ENCODE measurements around the gene GSPT1. TPM values are rescaled to one million over a fixed set of nuclear protein-coding genes. Genes with fewer than 3 reads are reported as not detected.

The GSPT1 gene
- total RNA-seq, 1 experiment from 2014 or later = 199 TPM

DNA sequence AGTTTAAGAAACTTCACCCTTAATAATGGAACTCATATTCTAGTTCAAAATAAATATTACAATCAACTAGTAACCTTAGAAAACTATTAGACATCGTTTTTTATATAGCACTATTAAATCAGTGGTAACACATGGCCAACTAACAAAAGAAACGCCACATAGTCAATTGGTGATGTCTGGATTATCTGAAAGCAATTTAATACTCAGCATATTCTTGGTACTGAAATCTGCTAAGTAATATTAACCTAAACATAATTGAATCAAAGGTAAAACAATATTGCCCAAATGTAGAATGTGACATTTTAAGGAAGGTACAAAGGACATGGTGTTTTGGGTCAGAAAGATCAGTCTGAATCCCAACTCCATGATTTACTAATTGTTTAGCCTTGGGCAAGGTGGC is 53.3 kb downstream of the GSPT1 start:
- TF ChIP-seq, protein P1, sequence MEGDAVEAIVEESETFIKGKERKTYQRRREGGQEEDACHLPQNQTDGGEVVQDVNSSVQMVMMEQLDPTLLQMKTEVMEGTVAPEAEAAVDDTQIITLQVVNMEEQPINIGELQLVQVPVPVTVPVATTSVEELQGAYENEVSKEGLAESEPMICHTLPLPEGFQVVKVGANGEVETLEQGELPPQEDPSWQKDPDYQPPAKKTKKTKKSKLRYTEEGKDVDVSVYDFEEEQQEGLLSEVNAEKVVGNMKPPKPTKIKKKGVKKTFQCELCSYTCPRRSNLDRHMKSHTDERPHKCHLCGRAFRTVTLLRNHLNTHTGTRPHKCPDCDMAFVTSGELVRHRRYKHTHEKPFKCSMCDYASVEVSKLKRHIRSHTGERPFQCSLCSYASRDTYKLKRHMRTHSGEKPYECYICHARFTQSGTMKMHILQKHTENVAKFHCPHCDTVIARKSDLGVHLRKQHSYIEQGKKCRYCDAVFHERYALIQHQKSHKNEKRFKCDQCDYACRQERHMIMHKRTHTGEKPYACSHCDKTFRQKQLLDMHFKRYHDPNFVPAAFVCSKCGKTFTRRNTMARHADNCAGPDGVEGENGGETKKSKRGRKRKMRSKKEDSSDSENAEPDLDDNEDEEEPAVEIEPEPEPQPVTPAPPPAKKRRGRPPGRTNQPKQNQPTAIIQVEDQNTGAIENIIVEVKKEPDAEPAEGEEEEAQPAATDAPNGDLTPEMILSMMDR (IDR thresholded peaks at IDR 0.05; ENCODE audit: unreplicated experiment) = no peak
- no peak overlapping the region for H3K27ac Mint-ChIP-seq (ENCODE audit: low read depth, unreplicated experiment)
- no peaks in the 10 kb centered on the region for H3K27me3 Mint-ChIP-seq (ENCODE audit: insufficient read depth, unreplicated experiment)
- H3K36me3 Mint-ChIP-seq (ENCODE audit: insufficient read depth, unreplicated experiment) = peaks cover 21% of the 10 kb centered on the region
- BruUV-seq (replicated peaks) = no TSS peak
- H3K4me1 Mint-ChIP-seq (ENCODE audit: insufficient read depth, unreplicated experiment) = peaks cover 8% of the 10 kb centered on the region
- H3K9me3 Mint-ChIP-seq (ENCODE audit: unreplicated experiment) = no peaks in the 10 kb centered on the region
- DNase-seq (ENCODE audit: unreplicated experiment) = no peak
- intact Hi-C loops (cut with micrococcal nuclease) = no loop called here
- no peak overlapping the region for H3K4me3 Mint-ChIP-seq (ENCODE audit: unreplicated experiment)
- CTCF ChIA-PET = no interaction called here
- POLR2A ChIA-PET = interaction anchor here (1.7 kb wide), 1 partner anchor 11 kb away, joined by 7 read pairs; the partner anchor contains the start of gene RSL1D1

DNA sequence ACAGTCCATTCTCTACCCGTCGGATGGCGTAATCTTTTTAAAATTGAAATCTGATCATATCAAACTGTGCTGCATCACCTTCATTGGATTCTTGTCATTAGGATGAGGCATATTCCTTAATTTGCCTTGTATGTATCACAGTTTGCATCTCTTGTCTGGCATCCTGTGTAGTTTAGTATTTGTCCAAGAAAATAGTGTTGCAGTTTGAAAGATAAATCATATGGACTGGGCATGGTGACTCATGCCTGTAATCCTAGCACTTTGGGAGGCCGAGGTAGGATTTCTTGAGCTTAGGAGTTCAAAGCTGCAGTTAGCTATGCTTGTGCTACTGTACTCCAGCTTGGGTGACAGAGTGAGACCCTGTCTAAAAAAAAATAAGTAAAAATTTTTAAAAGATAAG is 58.6 kb downstream of the GSPT1 start:
- Mint-ChIP-seq H3K36me3 (ENCODE audit: insufficient read depth, unreplicated experiment) (peaks cover 8% of the 10 kb centered on the region), H3K4me1 (ENCODE audit: insufficient read depth, unreplicated experiment) (peaks cover 16% of the 10 kb centered on the region), H3K4me3 (ENCODE audit: unreplicated experiment) (no peak overlapping the region), H3K9me3 (ENCODE audit: unreplicated experiment) (no peaks in the 10 kb centered on the region), H3K27me3 (ENCODE audit: insufficient read depth, unreplicated experiment) (no peaks in the 10 kb centered on the region), H3K27ac (ENCODE audit: low read depth, unreplicated experiment) (no peak overlapping the region)
- no TSS peak for BruUV-seq (replicated peaks)
- POLR2A ChIA-PET = interaction anchor here (0.9 to 2.2 kb wide), 5 partner anchors 9 to 115 kb away, joined by 3 to 6 read pairs (median 3); partner anchors contain the start of gene TXNDC11
- intact Hi-C loops (cut with micrococcal nuclease) = no loop called here
- CTCF ChIA-PET = interaction anchor here (1.0 to 1.5 kb wide), 2 partner anchors 10 to 200 kb away, joined by 5 to 8 read pairs; no protein-coding TSS in a partner anchor
- TF ChIP-seq, protein P1 (IDR thresholded peaks at IDR 0.05; ENCODE audit: unreplicated experiment) = no peak
- DNase-seq (ENCODE audit: unreplicated experiment) = peak; percentile 5

DNA sequence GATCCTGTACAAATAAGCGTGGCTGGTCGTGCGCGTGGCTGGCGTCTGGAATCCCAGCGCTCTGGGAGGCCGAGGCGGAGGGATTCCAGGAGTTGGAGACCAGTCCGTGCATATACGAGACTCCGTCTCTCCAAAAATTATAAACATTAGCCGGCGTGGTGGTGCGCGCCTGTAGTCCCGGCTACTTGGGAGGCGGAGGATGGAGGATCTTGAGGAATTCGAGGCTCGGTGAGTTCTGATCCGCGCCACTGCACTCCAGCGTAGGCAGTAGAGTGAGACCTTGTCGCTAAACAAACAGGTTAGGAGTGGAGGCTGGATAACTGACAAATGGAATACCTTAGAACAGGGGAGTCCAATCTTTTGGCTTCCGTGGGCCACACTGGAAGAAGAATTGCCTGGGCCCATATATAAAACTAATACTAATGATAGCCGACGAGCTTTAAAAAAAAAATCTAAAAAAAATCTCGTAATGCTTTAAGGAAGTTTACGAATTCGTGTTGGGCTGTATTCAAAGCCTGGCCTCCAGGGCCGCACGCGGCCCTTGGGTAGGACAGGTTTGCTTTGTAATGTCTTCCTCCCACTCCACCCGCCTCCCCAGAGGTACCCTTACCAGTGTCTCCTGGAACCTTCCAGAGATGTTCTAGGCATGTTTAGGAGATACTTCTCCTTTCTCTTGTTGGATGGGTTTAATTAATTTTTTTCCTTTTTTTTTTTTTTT is 63.5 kb downstream of the GSPT1 start:
- DNase-seq (ENCODE audit: unreplicated experiment) = peak; percentile 3
- H3K27ac Mint-ChIP-seq (ENCODE audit: low read depth, unreplicated experiment) = peak overlapping the region; percentile 90
- POLR2A ChIA-PET = interaction anchor here (0.6 to 5.9 kb wide), 19 partner anchors 8 to 240 kb away, joined by 3 to 72 read pairs (median 7); partner anchors contain the start of genes GSPT1, TXNDC11 and ZC3H7A
- no TSS peak for BruUV-seq (replicated peaks)
- intact Hi-C loops (cut with micrococcal nuclease) = loop anchor here (5.0 kb wide), 1 partner anchor 70 kb away; no protein-coding TSS in a partner anchor
- TF ChIP-seq, protein P1 (IDR thresholded peaks at IDR 0.05; ENCODE audit: unreplicated experiment) = no peak
- peak overlapping the region; percentile 93 for H3K4me3 Mint-ChIP-seq (ENCODE audit: unreplicated experiment)
- H3K4me1 Mint-ChIP-seq (ENCODE audit: insufficient read depth, unreplicated experiment) = peaks cover 22% of the 10 kb centered on the region
- CTCF ChIA-PET = interaction anchor here (0.6 to 1.5 kb wide), 3 partner anchors 46 to 125 kb away, joined by 3 to 4 read pairs (median 4); partner anchors contain the start of gene SNX29
- peaks cover 48% of the 10 kb centered on the region for H3K36me3 Mint-ChIP-seq (ENCODE audit: insufficient read depth, unreplicated experiment)
- no peaks in the 10 kb centered on the region for H3K27me3 Mint-ChIP-seq (ENCODE audit: insufficient read depth, unreplicated experiment)
- H3K9me3 Mint-ChIP-seq (ENCODE audit: unreplicated experiment) = no peaks in the 10 kb centered on the region
